GM23338 (cell line): Measurements from ENCODE around the gene PPL. TPM values are rescaled to one million over a fixed set of nuclear protein-coding genes. Genes with fewer than 3 reads are reported as not detected.

Experiments
- ATAC-seq: fragments of 200-7000 bp; cut with Tn5 transposase; 3 replicates; pipeline ENCODE4 v1.9.1; 2020
- DNase-seq: peaks from one replicate; pipeline ENCODE4 v3.0.0-alpha.2; 2015; ENCODE audit warnings: low spot score
- H2AFZ ChIP-seq: fragments of 200-600 bp; sonication (generic); 2 replicates; pipeline ENCODE4 v1.8.0; 2016; ENCODE audit warnings: antibody characterized with exemption, mild to moderate bottlenecking, moderate library complexity
- H3F3A ChIP-seq: fragments of 200-600 bp; sonication (generic); replicated peaks from 2 replicates; pipeline ENCODE4 v1.8.0; 2017; ENCODE audit warnings: antibody characterized with exemption, mixed run types, low read depth
- H3K27ac ChIP-seq: fragments of 200-600 bp; sonication (generic); 2 replicates; pipeline ENCODE4 v1.6.1; 2016; ENCODE audit warnings: low read depth
- H3K27me3 ChIP-seq: fragments of 200-600 bp; sonication (generic); 2 replicates; pipeline ENCODE4 v1.8.0; 2016; ENCODE audit warnings: mild to moderate bottlenecking, mixed run types, moderate library complexity; ENCODE audit not compliant: insufficient read depth
- H3K36me3 ChIP-seq: fragments of 200-600 bp; sonication (generic); 2 replicates; pipeline ENCODE4 v1.8.0; 2016; ENCODE audit warnings: mild to moderate bottlenecking; ENCODE audit not compliant: insufficient read depth
- H3K4me1 ChIP-seq: fragments of 200-600 bp; sonication (generic); 2 replicates; pipeline ENCODE4 v1.8.0; 2016; ENCODE audit warnings: mild to moderate bottlenecking, moderate library complexity; ENCODE audit not compliant: insufficient read depth
- H3K4me2 ChIP-seq: fragments of 200-600 bp; sonication (generic); 2 replicates; pipeline ENCODE4 v1.7.1; 2017; ENCODE audit warnings: mixed run types
- H3K4me3 ChIP-seq: fragments of 200-600 bp; sonication (generic); 2 replicates; pipeline ENCODE4 v1.6.1; 2016; ENCODE audit warnings: mixed run types
- H3K79me2 ChIP-seq: fragments of 200-600 bp; sonication (generic); replicated peaks from 2 replicates; pipeline ENCODE4 v1.8.0; 2017; ENCODE audit warnings: mild to moderate bottlenecking; ENCODE audit not compliant: insufficient read depth
- H3K9me2 ChIP-seq: fragments of 200-600 bp; sonication (generic); 2 replicates; pipeline ENCODE4 v1.8.0; 2017; ENCODE audit not compliant: insufficient read depth
- H4K20me1 ChIP-seq: fragments of 200-600 bp; sonication (generic); replicated peaks from 2 replicates; pipeline ENCODE4 v1.8.0; 2017; ENCODE audit warnings: mild to moderate bottlenecking; ENCODE audit not compliant: insufficient read depth
- H3K27ac Mint-ChIP-seq: 2 replicates; pipeline ENCODE4 v1.8.0; 2020; ENCODE audit warnings: inconsistent platforms, mild to moderate bottlenecking, moderate library complexity, mixed read lengths
- H3K27me3 Mint-ChIP-seq: 3 replicates; pipeline ENCODE4 v1.8.0; 2022; ENCODE audit warnings: low read depth, mild to moderate bottlenecking, moderate library complexity, mixed read lengths, inconsistent platforms; ENCODE audit not compliant: insufficient read depth, poor library complexity
- H3K36me3 Mint-ChIP-seq: 3 replicates; pipeline ENCODE4 v1.8.0; 2021; ENCODE audit warnings: low read depth, mild to moderate bottlenecking, inconsistent platforms, moderate library complexity, mixed read lengths
- H3K4me1 Mint-ChIP-seq: 3 replicates; pipeline ENCODE4 v1.8.0; 2020; ENCODE audit warnings: mild to moderate bottlenecking, inconsistent platforms, mixed read lengths
- H3K4me3 Mint-ChIP-seq: 3 replicates; pipeline ENCODE4 v1.8.0; 2021; ENCODE audit warnings: moderate library complexity, mild to moderate bottlenecking, inconsistent platforms, mixed read lengths
- H3K9me3 Mint-ChIP-seq: 3 replicates; pipeline ENCODE4 v1.8.0; 2020; ENCODE audit warnings: moderate library complexity, mild to moderate bottlenecking, inconsistent platforms, mixed read lengths
- CREB1 ChIP-seq: fragments of 250-450 bp; sonication (Bioruptor Pico); IDR thresholded peaks from 2 replicates; pipeline ENCODE4 v1.5.0; 2020; ENCODE audit warnings: low read depth, mild to moderate bottlenecking, moderate library complexity
- CTCF ChIP-seq, 2 experiments: fragments of 200-600 bp in 1 of 2; sonication (generic) in 1 of 2; conservative IDR thresholded peaks; 2 replicates each; pipeline versions ENCODE4 v1.5.1 to v1.6.1; 2016 to 2017; ENCODE audit warnings: antibody characterized with exemption in 2 of 2, low read depth in 2 of 2, mild to moderate bottlenecking in 2 of 2, moderate library complexity in 1 of 2
- ETS1 ChIP-seq: IDR thresholded peaks from 2 replicates; pipeline ENCODE4 v1.6.1; 2016; ENCODE audit warnings: antibody characterized with exemption
- EZH2 ChIP-seq: fragments of 200-600 bp; sonication (generic); IDR thresholded peaks from one replicate; pipeline ENCODE4 v1.8.0; 2017; ENCODE audit warnings: antibody characterized with exemption, mild to moderate bottlenecking, low read depth; ENCODE audit not compliant: unreplicated experiment
- EZH2phosphoT487 ChIP-seq: fragments of 200-600 bp; sonication (generic); IDR thresholded peaks from one replicate; pipeline ENCODE4 v1.8.1; 2018; ENCODE audit warnings: antibody characterized with exemption; ENCODE audit not compliant: unreplicated experiment
- ZNF114 ChIP-seq: fragments of 250-450 bp; sonication (Bioruptor Pico); IDR thresholded peaks from 2 replicates; pipeline ENCODE4 v1.5.0; 2020; ENCODE audit warnings: mild to moderate bottlenecking, moderate library complexity
- ZNF462 ChIP-seq: fragments of 250-450 bp; sonication (Bioruptor Pico); IDR thresholded peaks from 2 replicates; pipeline ENCODE4 v1.5.0; 2020; ENCODE audit warnings: mild to moderate bottlenecking, moderate library complexity
- polyA plus RNA-seq: library from polyadenylated mRNA; unstranded; fragments of >200 nt; fragmentation: Nextera tagmentation; extraction: Ambion mirVana; gene quantifications from 2 replicates; pipeline ENCODE4 v1.2.1, GENCODE V29; 2016
- total RNA-seq: library from RNA; depleted of rRNA; stranded (reverse); fragments of >200 nt; shearing (Covaris generic); gene quantifications from 2 replicates; pipeline ENCODE4 v1.2.3, GENCODE V29; 2014

The PPL gene
- total and polyA plus RNA-seq, 2 experiments from 2014 or later = 10.6 to 31.7 TPM

- Mint-ChIP-seq H3K9me3 (no peaks in the 10 kb centered on the region; the same call in 2 of the 3 replicates), H3K36me3 (peaks cover 64% of the 10 kb centered on the region), H3K4me1 (no peaks in the 10 kb centered on the region)
Measured at GRCh38 chr16:4876646-4877379, 60.1 kb downstream of the PPL start.

More at GRCh38 chr16:4876646-4877379, 60.1 kb downstream of the PPL start:
- H3K4me3 Mint-ChIP-seq = no peak overlapping the region
- no peak overlapping the region for H2AFZ ChIP-seq
- no peak overlapping the region for H3K27ac Mint-ChIP-seq
- no peak overlapping the region for H3K4me2 ChIP-seq
- peaks cover 34% of the 10 kb centered on the region for H3K36me3 ChIP-seq
- H3K79me2 ChIP-seq = no peaks in the 10 kb centered on the region
- no peak overlapping the region for H3K4me3 ChIP-seq
- TF ChIP-seq EZH2 = no peak
- TF ChIP-seq CREB1 = no peak
- TF ChIP-seq EZH2phosphoT487 = no peak
- no peak for TF ChIP-seq ETS1
- no peak for TF ChIP-seq ZNF114 (CRISPR knock-in tag)
- no peak for TF ChIP-seq CTCF (conservative IDR thresholded peaks at IDR 0.05; ENCODE audit: low read depth in 2 of 2)
- TF ChIP-seq ZNF462 (CRISPR knock-in tag) = no peak
- DNase-seq (no peak), ATAC-seq (no peak)
- H3F3A ChIP-seq = 0 out of 2 replicates have a peak, but pooled peaks cover 4% of the 10 kb centered on the region
- no peaks in the 10 kb centered on the region for H3K4me1 ChIP-seq
- H3K27ac ChIP-seq = no peak overlapping the region
- no peaks in the 10 kb centered on the region for H3K27me3 ChIP-seq
- H3K9me2 ChIP-seq = no peaks in the 10 kb centered on the region
- peaks cover 10% of the 10 kb centered on the region; the same call in 1 of the 2 replicates for H4K20me1 ChIP-seq
- H3K27me3 Mint-ChIP-seq = no peaks in the 10 kb centered on the region
